ENCODE results near the gene DYNC1H1. TPM values are rescaled to one million over a fixed set of nuclear protein-coding genes. Genes with fewer than 3 reads are reported as not detected.

DYNC1H1 gene
- total RNA-seq, 1 donor from 2014 or later, result 295 TPM

DNA sequence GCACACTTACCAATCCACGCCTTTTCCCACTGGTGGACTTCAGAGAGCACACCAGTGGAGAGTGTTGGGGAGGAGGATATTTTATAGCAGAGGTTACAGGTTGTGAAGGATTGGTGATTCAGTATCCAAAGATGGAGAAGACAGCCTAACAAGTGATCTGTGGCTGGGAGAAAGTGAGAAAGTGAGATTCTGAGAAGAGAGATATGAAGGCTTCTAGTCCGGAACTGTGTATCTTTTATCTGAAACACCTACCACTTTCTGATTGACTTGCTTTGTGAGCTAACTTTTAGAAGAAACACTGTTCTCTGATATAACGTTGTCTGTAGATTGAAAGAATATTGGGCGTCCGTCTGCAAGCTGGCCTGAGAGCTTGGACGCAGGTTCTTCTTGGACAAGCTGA is 24.0 kb downstream of the DYNC1H1 start:
- intact Hi-C loops (cut with micrococcal nuclease), result no loop called here

- intact Hi-C loops (cut with micrococcal nuclease), result no loop called here
Measured at GRCh38 chr14:101991352-101991751, 27.0 kb downstream of the DYNC1H1 start.

DNA sequence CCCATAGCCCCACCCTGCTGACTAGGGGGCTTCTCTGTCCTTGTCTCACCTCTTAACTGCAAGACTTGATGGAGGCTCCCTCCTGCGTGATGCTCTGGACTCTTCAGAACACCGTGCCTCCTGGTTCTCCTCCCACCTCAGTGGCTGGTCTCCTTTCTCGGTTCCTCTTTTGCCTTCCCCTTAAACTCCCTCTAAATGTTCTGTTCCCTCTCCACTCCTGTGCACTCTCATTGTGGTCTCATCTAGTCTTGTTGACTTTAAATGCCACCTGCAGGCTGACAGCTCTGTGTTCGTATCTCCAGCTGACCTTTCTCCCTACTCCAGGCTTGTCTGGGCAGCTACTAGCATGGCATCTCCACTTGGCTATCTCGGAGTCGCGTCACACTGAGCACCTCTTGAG is 28.3 kb downstream of the DYNC1H1 start:
- intact Hi-C loops (cut with micrococcal nuclease), result no loop called here

DNA sequence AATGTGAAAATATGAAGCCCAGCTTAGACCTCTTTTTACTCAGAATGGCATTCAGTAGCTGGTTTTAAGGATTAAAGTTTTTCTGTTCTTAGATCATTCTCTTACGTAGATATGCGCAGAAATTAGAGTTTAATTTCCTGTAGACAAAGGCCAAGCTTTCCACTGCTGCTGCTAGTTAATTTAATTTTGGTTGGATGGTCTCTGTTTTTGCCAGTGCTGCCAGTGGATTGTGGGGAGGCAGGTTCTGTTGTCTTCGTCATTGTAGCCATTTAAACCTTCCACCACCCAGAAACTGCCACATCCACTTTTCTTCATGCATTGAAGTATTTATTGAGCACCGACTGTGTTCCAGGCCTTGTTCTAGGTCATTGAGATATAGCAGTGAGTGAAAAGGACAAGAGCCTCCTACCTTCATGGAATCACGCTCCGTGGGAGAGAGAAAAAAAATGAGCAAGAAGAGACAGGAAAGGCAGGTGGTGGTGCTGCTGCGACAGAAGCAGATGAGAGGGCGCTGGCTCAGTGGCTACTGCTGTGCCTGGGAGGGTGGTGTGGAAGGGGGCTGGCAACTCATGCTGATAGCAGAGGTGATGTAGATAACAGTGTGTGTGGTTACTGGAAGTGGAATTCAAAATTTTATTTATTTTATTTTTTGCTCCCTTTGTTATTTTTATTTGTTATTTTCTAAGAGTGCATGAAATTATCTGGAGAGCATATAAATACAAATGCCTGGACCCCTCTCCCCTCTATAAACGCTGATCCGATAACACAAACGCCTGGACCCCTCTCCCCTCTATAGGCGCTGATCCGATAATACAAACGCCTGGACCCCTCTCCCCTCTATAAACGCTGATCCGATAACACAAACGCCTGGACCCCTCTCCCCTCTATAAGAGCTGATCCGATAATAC is 33.3 kb downstream of the DYNC1H1 start:
- intact Hi-C loops (cut with micrococcal nuclease), result no loop called here

- intact Hi-C loops (cut with micrococcal nuclease), result no loop called here
Measured at GRCh38 chr14:102000902-102001301, 36.5 kb downstream of the DYNC1H1 start.

GRCh38 chr14:102005336-102005735 is 41.0 kb downstream of the DYNC1H1 start:
- intact Hi-C loops (cut with micrococcal nuclease), result no loop called here

- intact Hi-C loops (cut with micrococcal nuclease), result no loop called here
Measured at GRCh38 chr14:102007916-102008418, 43.6 kb downstream of the DYNC1H1 start.

DNA sequence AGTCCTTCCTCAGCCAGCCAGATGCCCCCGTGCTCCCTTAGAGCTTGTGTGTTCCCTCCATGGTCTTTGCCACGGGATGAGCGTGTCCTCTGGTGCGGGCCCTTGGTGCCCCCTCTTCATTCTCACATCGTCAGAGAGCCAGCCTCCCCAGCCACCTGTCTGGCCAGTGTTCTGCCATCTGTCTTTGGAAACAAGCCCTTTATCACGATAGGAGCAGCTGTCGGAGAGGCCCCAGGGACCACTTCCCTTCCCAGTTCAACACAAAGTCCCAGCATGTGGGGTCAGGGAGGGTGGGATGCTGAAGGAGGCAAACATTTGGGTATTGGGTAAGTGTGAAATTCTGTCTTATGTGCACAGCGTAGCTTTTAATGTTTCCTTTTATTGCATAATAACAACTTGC is 44.5 kb downstream of the DYNC1H1 start:
- intact Hi-C loops (cut with micrococcal nuclease), result no loop called here

DNA sequence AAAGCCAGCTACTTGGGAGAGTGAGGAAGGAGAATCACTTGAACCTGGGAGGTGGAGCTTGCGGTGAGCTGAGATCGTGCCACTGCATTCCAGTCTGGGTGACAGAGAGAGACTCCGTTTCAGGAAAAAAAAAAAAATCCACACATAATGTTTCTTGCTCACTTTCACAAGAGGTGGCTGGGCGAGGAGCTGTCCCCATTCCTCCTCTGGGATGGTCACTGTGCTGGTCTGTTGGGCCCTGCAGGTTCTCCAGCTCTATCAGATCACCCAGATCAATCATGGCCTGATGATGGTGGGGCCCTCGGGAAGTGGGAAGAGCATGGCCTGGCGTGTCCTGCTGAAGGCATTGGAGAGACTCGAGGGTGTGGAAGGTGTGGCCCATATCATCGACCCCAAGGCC is 47.3 kb downstream of the DYNC1H1 start:
- intact Hi-C loops (cut with micrococcal nuclease), result no loop called here

DNA sequence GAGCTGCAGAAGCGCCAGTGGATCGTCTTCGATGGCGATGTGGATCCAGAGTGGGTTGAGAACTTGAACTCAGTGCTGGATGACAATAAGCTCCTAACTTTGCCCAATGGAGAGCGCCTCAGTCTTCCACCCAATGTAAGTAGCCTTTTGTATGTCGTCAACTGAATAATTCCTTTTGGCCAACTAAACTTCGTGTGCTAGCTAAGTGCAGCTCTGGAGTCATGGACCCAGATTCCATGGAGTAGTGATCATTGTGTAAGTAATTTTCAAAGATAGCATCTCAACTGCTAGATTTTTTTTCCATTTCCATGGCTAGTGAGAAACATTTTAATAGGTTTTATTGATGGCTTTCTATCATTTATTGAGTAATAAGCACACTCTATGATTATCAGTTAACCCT is 48.0 kb downstream of the DYNC1H1 start:
- intact Hi-C loops (cut with micrococcal nuclease), result no loop called here

DNA sequence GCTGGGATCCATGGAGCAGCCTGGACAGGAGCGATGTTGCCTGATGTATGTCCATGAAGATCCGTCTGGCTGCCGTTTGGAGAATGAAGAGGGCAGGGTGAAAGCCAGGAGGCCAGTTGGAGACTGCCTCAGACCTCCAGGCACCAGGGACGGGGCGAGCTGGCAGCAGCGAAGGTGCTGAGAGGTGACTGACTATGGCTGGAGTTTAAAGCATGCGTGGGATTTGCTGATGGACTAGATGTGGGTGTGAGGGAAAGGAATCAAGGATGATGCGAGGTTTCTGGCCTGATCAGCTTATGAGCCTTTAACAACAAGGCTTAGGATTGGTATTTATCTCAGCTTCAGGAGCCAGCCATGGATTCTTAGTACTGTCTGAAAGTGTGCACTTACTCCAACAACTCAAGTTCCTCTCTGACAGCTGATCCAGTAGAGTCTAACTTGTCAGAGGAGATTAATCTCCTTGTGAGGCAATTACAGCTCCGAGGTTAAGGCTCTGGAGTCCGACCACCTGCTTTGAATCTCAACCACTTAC is 49.4 kb downstream of the DYNC1H1 start:
- intact Hi-C loops (cut with micrococcal nuclease), result no loop called here

- intact Hi-C loops (cut with micrococcal nuclease), result no loop called here
Measured at GRCh38 chr14:102015045-102015685, 50.8 kb downstream of the DYNC1H1 start.

- intact Hi-C loops (cut with micrococcal nuclease), result no loop called here
Measured at GRCh38 chr14:102015771-102016170, 51.4 kb downstream of the DYNC1H1 start.

- intact Hi-C loops (cut with micrococcal nuclease), result no loop called here
Measured at GRCh38 chr14:102016420-102017090, 52.2 kb downstream of the DYNC1H1 start.

DNA sequence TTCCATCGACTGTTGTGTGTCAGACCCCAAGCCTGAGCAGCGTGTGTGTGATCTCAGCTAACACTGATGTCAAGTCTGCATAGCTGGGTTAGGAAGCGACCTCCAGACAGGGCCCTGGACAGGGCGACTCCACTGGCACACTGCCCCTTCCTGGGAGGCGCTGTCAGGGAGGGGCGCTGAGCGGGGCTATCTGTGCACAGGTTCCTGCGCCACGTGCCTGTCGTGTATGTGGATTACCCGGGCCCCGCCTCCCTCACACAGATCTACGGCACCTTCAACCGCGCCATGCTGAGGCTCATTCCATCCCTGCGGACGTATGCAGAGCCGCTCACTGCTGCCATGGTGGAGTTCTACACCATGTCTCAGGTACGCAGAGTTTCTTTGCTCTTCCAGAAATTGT is 53.9 kb downstream of the DYNC1H1 start:
- intact Hi-C loops (cut with micrococcal nuclease), result no loop called here

- intact Hi-C loops (cut with micrococcal nuclease), result no loop called here
Measured at GRCh38 chr14:102019006-102019540, 54.7 kb downstream of the DYNC1H1 start.

- intact Hi-C loops (cut with micrococcal nuclease), result loop anchor here (1.0 to 2.0 kb wide), 6 partner anchors 56 to 314 kb away; partner anchors contain the start of genes DYNC1H1 and HSP90AA1
Measured at GRCh38 chr14:102020058-102020971, 55.9 kb downstream of the DYNC1H1 start.

- intact Hi-C loops (cut with micrococcal nuclease), result no loop called here
Measured at GRCh38 chr14:102026934-102027333, 62.6 kb downstream of the DYNC1H1 start.

GRCh38 chr14:102027951-102028350 is 63.6 kb downstream of the DYNC1H1 start:
- intact Hi-C loops (cut with micrococcal nuclease), result no loop called here

DNA sequence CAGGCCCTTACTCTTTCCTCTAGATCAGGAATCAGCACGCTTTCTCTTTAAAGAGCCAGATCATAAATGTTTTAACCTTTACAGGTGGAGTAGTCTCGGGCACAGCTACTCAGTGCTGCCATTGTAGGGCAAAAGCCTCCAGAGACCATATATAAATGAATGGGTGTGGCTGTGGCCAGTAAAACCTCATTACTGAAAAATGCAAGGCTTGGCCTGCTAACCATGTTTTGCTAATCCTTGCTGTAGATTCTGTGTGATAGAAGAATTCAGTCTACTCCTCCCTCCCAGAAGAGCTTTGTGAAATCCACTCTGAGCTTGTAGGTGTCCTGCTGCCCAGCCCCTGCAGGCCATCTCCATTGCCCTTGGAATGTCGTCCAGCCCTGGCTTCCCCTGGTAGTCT is 64.4 kb downstream of the DYNC1H1 start:
- intact Hi-C loops (cut with micrococcal nuclease), result no loop called here

All from T-helper 1 cell treated with Interleukin-12 subunit alpha and Interleukin-12 subunit beta and Interleukin-4 antibody, amounts not matched to agents 30 ng/mL and 1 ng/mL, for 36 hours (primary cell).